UCSD-AML1 (cell line): ENCODE measurements around the gene HSPB6.

Source experiments
- DNase-seq: peaks from one replicate; lab custom pipeline; 2025; ENCODE audit not compliant: unreplicated experiment; lab: John Stamatoyannopoulos, UW

Gene HSPB6

GRCh38 chr19:35746531-35746930 lies 10.3 kb downstream of the HSPB6 start:
- DNase-seq: no peak

- no peak for DNase-seq
Measured at GRCh38 chr19:35746087-35746462, 10.8 kb downstream of the HSPB6 start.

GRCh38 chr19:35745328-35746086 lies 11.3 kb downstream of the HSPB6 start, which contains the start of the genes PSENEN and U2AF1L4:
TSS of gene PSENEN (plus strand) at chr19:35745651. CDS start at chr19:35745931, 280 bp downstream.
TSS of gene U2AF1L4 (minus strand) at chr19:35745418. CDS start at chr19:35745391, 27 bp downstream.
- peak; percentile 99 for DNase-seq

- DNase-seq: peak; percentile 93
Measured at GRCh38 chr19:35744430-35745327, 12.2 kb downstream of the HSPB6 start.

GRCh38 chr19:35743640-35744429 lies 13.0 kb downstream of the HSPB6 start:
- DNase-seq: no peak

- DNase-seq: peak; percentile 48
Measured at GRCh38 chr19:35742121-35742724, 14.6 kb downstream of the HSPB6 start, which contains the start of gene IGFLR1. TSS of gene IGFLR1 (minus strand) at chr19:35742452. CDS start at chr19:35741180, 1,272 bp downstream.

GRCh38 chr19:35741203-35741515 lies 15.7 kb downstream of the HSPB6 start:
- no peak for DNase-seq

- DNase-seq: peak; percentile 96
Measured at GRCh38 chr19:35740423-35741202, 16.2 kb downstream of the HSPB6 start.

GRCh38 chr19:35740108-35740422 lies 16.8 kb downstream of the HSPB6 start:
- DNase-seq: no peak

GRCh38 chr19:35739275-35740107 lies 17.3 kb downstream of the HSPB6 start:
- DNase-seq: no peak

- DNase-seq: no peak
Measured at GRCh38 chr19:35738887-35739229, 18.0 kb downstream of the HSPB6 start.

GRCh38 chr19:35738021-35738886 lies 18.6 kb downstream of the HSPB6 start:
- no peak for DNase-seq

GRCh38 chr19:35736913-35737886 lies 19.6 kb downstream of the HSPB6 start:
- DNase-seq: no peak

- no peak for DNase-seq
Measured at GRCh38 chr19:35734889-35735288, 21.9 kb downstream of the HSPB6 start.

- DNase-seq: no peak
Measured at GRCh38 chr19:35734273-35734672, 22.6 kb downstream of the HSPB6 start.

- DNase-seq: no peak
Measured at GRCh38 chr19:35733180-35734125, 23.4 kb downstream of the HSPB6 start.
